ENCODE results near the gene EDA.

EDA gene

DNA sequence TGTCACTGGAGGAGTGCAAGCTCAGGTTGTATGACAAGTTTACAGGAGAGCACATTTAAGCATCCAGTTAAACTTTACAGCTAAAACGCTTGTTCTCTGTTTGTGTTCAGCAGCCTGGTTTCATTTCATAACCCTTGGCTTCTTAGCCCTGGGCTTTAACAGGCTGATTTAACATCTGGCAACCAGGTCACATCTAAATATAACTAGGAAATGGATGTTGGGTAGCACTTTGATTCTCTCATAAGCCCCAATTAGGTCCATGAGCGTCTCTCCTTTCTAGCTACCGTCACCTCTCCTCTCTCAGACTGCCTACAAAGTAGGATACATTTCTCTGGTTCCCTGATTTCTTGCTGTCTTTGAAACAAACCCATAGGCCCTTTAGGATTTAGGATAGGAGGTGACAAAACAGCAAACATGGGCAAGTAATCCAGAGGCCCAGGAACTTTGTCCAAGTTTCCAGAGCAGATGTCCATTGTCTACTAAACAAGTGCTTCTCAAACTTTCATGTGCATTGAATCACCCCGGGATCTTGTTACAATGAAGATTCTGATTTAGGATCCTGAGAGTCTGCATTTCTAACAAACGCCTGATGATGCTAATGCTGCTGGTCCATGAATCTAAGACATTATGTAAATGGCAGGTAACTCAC lies 468.8 kb downstream of the EDA start:
- DNase-seq, result no peak

GRCh38 chrX:70087857-70088630 lies 472.1 kb downstream of the EDA start:
- peak; percentile 42 for DNase-seq

DNA sequence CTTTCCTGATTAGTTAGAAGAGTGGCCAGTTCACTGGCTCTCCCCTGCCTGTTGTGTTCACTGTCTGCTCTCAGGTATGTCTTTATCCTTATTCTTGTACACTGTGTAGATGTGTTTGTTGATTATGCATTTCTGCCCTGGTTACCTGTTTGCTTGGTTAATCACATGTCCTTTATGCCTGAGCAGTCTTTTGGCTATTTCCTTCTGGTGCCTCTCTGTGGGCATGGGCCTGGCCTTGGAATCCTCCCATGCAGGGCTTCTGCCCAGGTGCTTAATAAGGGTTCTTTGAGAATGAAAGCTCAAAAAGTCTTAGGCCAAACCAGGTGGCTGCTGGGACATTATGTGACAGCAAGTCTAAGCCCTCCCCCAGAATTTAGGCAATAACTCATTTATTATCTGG lies 472.8 kb downstream of the EDA start:
- DNase-seq, result no peak

Measured in fibroblast of upper back skin (primary cell).